ENCODE data around the gene PTRH2. TPM values are rescaled to one million over a fixed set of nuclear protein-coding genes. Genes with fewer than 3 reads are reported as not detected.

The PTRH2 gene
- total RNA-seq, 1 donor from 2014 or later, result 36.3 TPM

DNA sequence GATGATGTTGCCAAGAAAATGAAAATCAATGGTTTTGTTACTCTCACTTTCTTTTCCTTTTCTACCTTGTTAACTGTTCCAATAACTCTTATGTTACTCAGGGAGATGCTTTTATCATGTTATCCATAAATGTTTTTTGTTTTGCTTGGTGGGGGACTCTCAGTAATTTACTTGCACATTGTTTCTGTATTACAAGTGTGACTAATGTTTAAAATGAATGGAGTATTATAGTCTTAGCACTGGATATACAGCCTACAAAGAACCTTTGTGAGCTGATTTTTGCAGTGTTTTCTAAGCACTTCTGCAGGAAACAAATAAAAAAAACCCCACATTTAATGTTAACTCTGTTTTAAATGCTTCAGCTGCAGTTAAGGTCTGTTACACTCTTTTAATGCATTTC is 12.3 kb upstream of the PTRH2 start:
- H3K4me2 ChIP-seq (ENCODE audit: low read length), result no peak overlapping the region
- H3K36me3 Mint-ChIP-seq (ENCODE audit: low read depth, unreplicated experiment), result peaks cover 2% of the 10 kb centered on the region
- FAIRE-seq, result no peak
- H3K27ac Mint-ChIP-seq (ENCODE audit: unreplicated experiment), result no peak overlapping the region
- peaks cover 11% of the 10 kb centered on the region for H3K4me1 Mint-ChIP-seq (ENCODE audit: low read depth, unreplicated experiment)
- H3K27me3 Mint-ChIP-seq (ENCODE audit: low read depth, unreplicated experiment), result no peaks in the 10 kb centered on the region
- H3K9me3 Mint-ChIP-seq (ENCODE audit: unreplicated experiment), result no peaks in the 10 kb centered on the region
- TF ChIP-seq, protein P1, sequence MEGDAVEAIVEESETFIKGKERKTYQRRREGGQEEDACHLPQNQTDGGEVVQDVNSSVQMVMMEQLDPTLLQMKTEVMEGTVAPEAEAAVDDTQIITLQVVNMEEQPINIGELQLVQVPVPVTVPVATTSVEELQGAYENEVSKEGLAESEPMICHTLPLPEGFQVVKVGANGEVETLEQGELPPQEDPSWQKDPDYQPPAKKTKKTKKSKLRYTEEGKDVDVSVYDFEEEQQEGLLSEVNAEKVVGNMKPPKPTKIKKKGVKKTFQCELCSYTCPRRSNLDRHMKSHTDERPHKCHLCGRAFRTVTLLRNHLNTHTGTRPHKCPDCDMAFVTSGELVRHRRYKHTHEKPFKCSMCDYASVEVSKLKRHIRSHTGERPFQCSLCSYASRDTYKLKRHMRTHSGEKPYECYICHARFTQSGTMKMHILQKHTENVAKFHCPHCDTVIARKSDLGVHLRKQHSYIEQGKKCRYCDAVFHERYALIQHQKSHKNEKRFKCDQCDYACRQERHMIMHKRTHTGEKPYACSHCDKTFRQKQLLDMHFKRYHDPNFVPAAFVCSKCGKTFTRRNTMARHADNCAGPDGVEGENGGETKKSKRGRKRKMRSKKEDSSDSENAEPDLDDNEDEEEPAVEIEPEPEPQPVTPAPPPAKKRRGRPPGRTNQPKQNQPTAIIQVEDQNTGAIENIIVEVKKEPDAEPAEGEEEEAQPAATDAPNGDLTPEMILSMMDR (IDR thresholded peaks at IDR 0.05; ENCODE audit: insufficient read depth, low read depth, low read length), result no peak
- TF ChIP-seq EZH2 (IDR thresholded peaks at IDR 0.05; ENCODE audit: insufficient read depth, low read length), result no peak
- H3K9me3 ChIP-seq (ENCODE audit: insufficient read depth, low read depth, low read length), result no peaks in the 10 kb centered on the region
- H3K9ac ChIP-seq (ENCODE audit: low read length), result no peak overlapping the region
- DNase-seq (ENCODE audit: low read depth), result no peak
- no peaks in the 10 kb centered on the region for H3K4me1 ChIP-seq (ENCODE audit: insufficient read depth, low read length)
- no peak overlapping the region for H2AFZ ChIP-seq (ENCODE audit: low read depth, low read length)
- peaks cover 86% of the 10 kb centered on the region for H4K20me1 ChIP-seq (ENCODE audit: insufficient read depth, low read length)
- no peaks in the 10 kb centered on the region for H3K27me3 ChIP-seq (ENCODE audit: insufficient read depth, low read length)
- no peak overlapping the region for H3K4me3 ChIP-seq (ENCODE audit: insufficient read depth, low read depth, low read length)
- H3K36me3 ChIP-seq (ENCODE audit: insufficient read depth, low read length), result no peaks in the 10 kb centered on the region
- H3K4me3 Mint-ChIP-seq (ENCODE audit: unreplicated experiment), result no peak overlapping the region
- no peak overlapping the region for H3K27ac ChIP-seq (ENCODE audit: low read depth, low read length)
- peaks cover 96% of the 10 kb centered on the region for H3K79me2 ChIP-seq (ENCODE audit: insufficient read depth, low read length)

DNA sequence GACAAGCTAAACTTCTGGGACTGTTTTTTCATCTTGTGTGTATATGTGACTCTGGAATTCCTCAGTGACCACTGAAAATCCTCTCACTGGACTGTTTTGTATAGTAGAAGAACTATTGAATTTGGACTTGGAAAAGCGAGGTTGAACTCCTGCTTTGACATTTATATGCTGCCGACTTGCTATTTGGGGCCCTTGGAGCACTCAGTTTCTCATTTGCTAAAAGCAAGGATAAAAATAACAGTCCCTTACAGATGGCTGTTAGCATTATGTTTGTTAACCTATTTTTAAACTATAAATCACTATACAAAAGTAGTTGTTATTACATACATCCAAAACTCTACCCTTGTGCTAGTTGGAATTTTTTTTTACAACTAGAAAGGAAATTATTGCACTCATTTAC is 9.2 kb upstream of the PTRH2 start:
- Histone ChIP-seq H3K79me2 (ENCODE audit: insufficient read depth, low read length) (peaks cover 96% of the 10 kb centered on the region), H3K9me3 (ENCODE audit: insufficient read depth, low read depth, low read length) (no peaks in the 10 kb centered on the region), H3K4me1 (ENCODE audit: insufficient read depth, low read length) (no peaks in the 10 kb centered on the region), H3K4me3 (ENCODE audit: insufficient read depth, low read depth, low read length) (no peak overlapping the region), H3K36me3 (ENCODE audit: insufficient read depth, low read length) (no peaks in the 10 kb centered on the region), H3K4me2 (ENCODE audit: low read length) (no peak overlapping the region), H3K9ac (ENCODE audit: low read length) (no peak overlapping the region), H2AFZ (ENCODE audit: low read depth, low read length) (no peak overlapping the region), H3K27ac (ENCODE audit: low read depth, low read length) (no peak overlapping the region), H4K20me1 (ENCODE audit: insufficient read depth, low read length) (peaks cover 80% of the 10 kb centered on the region), H3K27me3 (ENCODE audit: insufficient read depth, low read length) (no peaks in the 10 kb centered on the region)
- no peaks in the 10 kb centered on the region for H3K27me3 Mint-ChIP-seq (ENCODE audit: low read depth, unreplicated experiment)
- H3K4me1 Mint-ChIP-seq (ENCODE audit: low read depth, unreplicated experiment), result peaks cover 15% of the 10 kb centered on the region
- FAIRE-seq (no peak), DNase-seq (ENCODE audit: low read depth) (no peak)
- no peaks in the 10 kb centered on the region for H3K9me3 Mint-ChIP-seq (ENCODE audit: unreplicated experiment)
- no peak overlapping the region for H3K27ac Mint-ChIP-seq (ENCODE audit: unreplicated experiment)
- TF ChIP-seq, protein P1 (IDR thresholded peaks at IDR 0.05; ENCODE audit: insufficient read depth, low read depth, low read length), result no peak
- TF ChIP-seq EZH2 (IDR thresholded peaks at IDR 0.05; ENCODE audit: insufficient read depth, low read length), result no peak
- H3K36me3 Mint-ChIP-seq (ENCODE audit: low read depth, unreplicated experiment), result peaks cover 2% of the 10 kb centered on the region
- no peak overlapping the region for H3K4me3 Mint-ChIP-seq (ENCODE audit: unreplicated experiment)

DNA sequence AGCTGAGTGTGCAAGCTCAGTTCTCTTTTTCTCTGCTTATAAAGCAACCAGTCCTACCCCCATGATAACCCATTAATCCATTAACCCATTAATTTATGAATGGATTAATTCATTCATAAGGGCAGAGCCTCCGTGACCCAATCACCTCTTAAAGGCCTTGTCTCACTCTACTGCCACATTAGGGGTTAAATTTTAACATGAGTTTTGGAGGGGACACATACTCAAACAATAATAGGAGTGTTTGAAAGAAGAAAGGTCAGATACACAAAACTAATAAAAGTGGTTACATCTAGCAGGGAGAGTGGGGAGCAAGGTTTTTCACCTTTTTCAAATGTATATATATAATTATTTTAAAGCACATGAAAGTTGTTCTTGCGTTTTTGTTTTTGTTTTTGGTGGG is 7.0 kb upstream of the PTRH2 start:
- Histone ChIP-seq H3K4me2 (ENCODE audit: low read length) (no peak overlapping the region), H3K79me2 (ENCODE audit: insufficient read depth, low read length) (peaks cover 97% of the 10 kb centered on the region), H2AFZ (ENCODE audit: low read depth, low read length) (no peak overlapping the region), H3K9me3 (ENCODE audit: insufficient read depth, low read depth, low read length) (no peaks in the 10 kb centered on the region), H3K27me3 (ENCODE audit: insufficient read depth, low read length) (no peaks in the 10 kb centered on the region), H3K36me3 (ENCODE audit: insufficient read depth, low read length) (no peaks in the 10 kb centered on the region), H3K27ac (ENCODE audit: low read depth, low read length) (no peak overlapping the region), H3K4me3 (ENCODE audit: insufficient read depth, low read depth, low read length) (no peak overlapping the region), H3K9ac (ENCODE audit: low read length) (no peak overlapping the region), H3K4me1 (ENCODE audit: insufficient read depth, low read length) (no peaks in the 10 kb centered on the region), H4K20me1 (ENCODE audit: insufficient read depth, low read length) (peaks cover 81% of the 10 kb centered on the region)
- H3K4me3 Mint-ChIP-seq (ENCODE audit: unreplicated experiment), result no peak overlapping the region
- FAIRE-seq (no peak), DNase-seq (ENCODE audit: low read depth) (no peak)
- no peaks in the 10 kb centered on the region for H3K27me3 Mint-ChIP-seq (ENCODE audit: low read depth, unreplicated experiment)
- no peak for TF ChIP-seq EZH2 (IDR thresholded peaks at IDR 0.05; ENCODE audit: insufficient read depth, low read length)
- TF ChIP-seq, protein P1 (IDR thresholded peaks at IDR 0.05; ENCODE audit: insufficient read depth, low read depth, low read length), result no peak
- no peak overlapping the region for H3K27ac Mint-ChIP-seq (ENCODE audit: unreplicated experiment)
- peaks cover 2% of the 10 kb centered on the region for H3K36me3 Mint-ChIP-seq (ENCODE audit: low read depth, unreplicated experiment)
- no peaks in the 10 kb centered on the region for H3K9me3 Mint-ChIP-seq (ENCODE audit: unreplicated experiment)
- H3K4me1 Mint-ChIP-seq (ENCODE audit: low read depth, unreplicated experiment), result peaks cover 20% of the 10 kb centered on the region

All from astrocyte (in vitro differentiated cells and primary cell).